NCI-H345 treated with DMSO at 0.1 percent for 48 hours (cell line): Measurements from ENCODE around the gene TEX51.

ENCODE experiments used
- DNase-seq: peaks from one replicate; lab custom pipeline; 2025; ENCODE audit not compliant: unreplicated experiment; lab: John Stamatoyannopoulos, UW

The TEX51 gene

GRCh38 chr2:126911111-126911796, 12.6 kb downstream of the TEX51 start:
- no peak for DNase-seq

- no peak for DNase-seq
These were observed 13.5 kb downstream of the TEX51 start for GRCh38 chr2:126912201-126912600.

- DNase-seq, result no peak
These were observed 14.6 kb downstream of the TEX51 start for GRCh38 chr2:126913329-126913728.

- DNase-seq, result no peak
These were observed 15.4 kb downstream of the TEX51 start for GRCh38 chr2:126913881-126914615.

GRCh38 chr2:126914811-126915500, 16.3 kb downstream of the TEX51 start:
- no peak for DNase-seq

- DNase-seq, result no peak
These were observed 17.2 kb downstream of the TEX51 start for GRCh38 chr2:126915903-126916302.

GRCh38 chr2:126916744-126917143, 18.1 kb downstream of the TEX51 start:
- DNase-seq, result no peak

- no peak for DNase-seq
These were observed 22.4 kb downstream of the TEX51 start for GRCh38 chr2:126921066-126921465.

- no peak for DNase-seq
These were observed 32.4 kb downstream of the TEX51 start for GRCh38 chr2:126930970-126931590.

GRCh38 chr2:126932529-126932928, 33.8 kb downstream of the TEX51 start:
- DNase-seq, result no peak

- DNase-seq, result no peak
These were observed 34.4 kb downstream of the TEX51 start for GRCh38 chr2:126932966-126933710.

GRCh38 chr2:126933711-126934091, 35.0 kb downstream of the TEX51 start:
- no peak for DNase-seq

GRCh38 chr2:126934809-126935208, 36.1 kb downstream of the TEX51 start:
- DNase-seq, result no peak

GRCh38 chr2:126935774-126936173, 37.1 kb downstream of the TEX51 start:
- DNase-seq, result no peak

- DNase-seq, result no peak
These were observed 37.6 kb downstream of the TEX51 start for GRCh38 chr2:126936219-126936723.

- DNase-seq, result no peak
These were observed 41.6 kb downstream of the TEX51 start for GRCh38 chr2:126940331-126940730.

GRCh38 chr2:126942427-126943203, 43.9 kb downstream of the TEX51 start:
- DNase-seq, result no peak

- DNase-seq, result no peak
These were observed 45.1 kb downstream of the TEX51 start for GRCh38 chr2:126943612-126944348.

GRCh38 chr2:126945118-126945517, 46.4 kb downstream of the TEX51 start:
- DNase-seq, result no peak
